Measurements from ENCODE around the gene RETREG3.

DNA sequence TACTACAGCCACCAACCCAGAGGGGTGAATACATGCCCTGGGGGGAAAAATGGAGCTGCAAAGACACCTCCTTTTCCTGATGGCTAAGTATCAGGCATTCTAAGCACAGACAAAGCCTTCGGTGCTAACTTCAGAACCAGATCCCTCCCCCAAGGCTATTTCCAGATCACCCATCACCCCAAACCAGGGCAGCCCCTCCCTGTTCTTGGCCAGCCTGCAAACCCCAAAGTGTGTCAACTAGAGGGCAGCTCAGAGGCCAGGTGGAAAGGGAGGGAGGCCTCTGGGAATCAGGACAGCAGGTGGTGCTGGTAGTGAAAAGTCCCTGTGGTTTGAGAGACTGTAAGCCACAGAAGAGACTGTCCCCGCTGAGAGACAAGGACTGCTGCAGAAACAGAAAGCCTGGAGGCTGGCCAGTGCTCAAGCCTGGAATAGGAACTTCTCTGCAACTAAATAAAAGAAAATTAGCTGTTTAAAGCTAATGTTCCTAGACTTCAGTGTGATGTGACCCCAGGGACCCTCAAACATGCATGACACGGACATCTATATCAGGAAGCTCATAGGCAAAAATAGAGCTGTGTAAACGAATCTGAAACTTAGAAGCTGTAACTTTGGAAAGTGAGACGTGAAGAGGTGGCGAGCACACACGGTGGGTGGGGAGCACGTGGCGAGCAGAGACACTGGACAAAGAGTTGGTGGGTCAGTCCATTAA is 9.4 kb upstream of the RETREG3 start:
- TF ChIP-seq, protein P1, sequence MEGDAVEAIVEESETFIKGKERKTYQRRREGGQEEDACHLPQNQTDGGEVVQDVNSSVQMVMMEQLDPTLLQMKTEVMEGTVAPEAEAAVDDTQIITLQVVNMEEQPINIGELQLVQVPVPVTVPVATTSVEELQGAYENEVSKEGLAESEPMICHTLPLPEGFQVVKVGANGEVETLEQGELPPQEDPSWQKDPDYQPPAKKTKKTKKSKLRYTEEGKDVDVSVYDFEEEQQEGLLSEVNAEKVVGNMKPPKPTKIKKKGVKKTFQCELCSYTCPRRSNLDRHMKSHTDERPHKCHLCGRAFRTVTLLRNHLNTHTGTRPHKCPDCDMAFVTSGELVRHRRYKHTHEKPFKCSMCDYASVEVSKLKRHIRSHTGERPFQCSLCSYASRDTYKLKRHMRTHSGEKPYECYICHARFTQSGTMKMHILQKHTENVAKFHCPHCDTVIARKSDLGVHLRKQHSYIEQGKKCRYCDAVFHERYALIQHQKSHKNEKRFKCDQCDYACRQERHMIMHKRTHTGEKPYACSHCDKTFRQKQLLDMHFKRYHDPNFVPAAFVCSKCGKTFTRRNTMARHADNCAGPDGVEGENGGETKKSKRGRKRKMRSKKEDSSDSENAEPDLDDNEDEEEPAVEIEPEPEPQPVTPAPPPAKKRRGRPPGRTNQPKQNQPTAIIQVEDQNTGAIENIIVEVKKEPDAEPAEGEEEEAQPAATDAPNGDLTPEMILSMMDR (IDR thresholded peaks at IDR 0.05), result peak in 5 of 6 experiments; percentile 5 to 49 (median 36)
- TF ChIP-seq POLR2A (IDR thresholded peaks at IDR 0.05), result no peak
